DMS114 treated with DMSO at 0.1 percent for 48 hours (cell line): ENCODE measurements around the gene TIPIN.
"Not testable (repeated sequence)": the region's sequence is repeated elsewhere in the genome, so short reads cannot be mapped to it uniquely, and the experiment has no call there.

ENCODE experiments used
- DNase-seq: peaks from one replicate; lab custom pipeline; 2025; ENCODE audit not compliant: unreplicated experiment; lab: John Stamatoyannopoulos, UW

Gene TIPIN

GRCh38 chr15:66356359-66357236, at the start of gene TIPIN:
TSS of gene TIPIN (minus strand) at chr15:66356685. CDS start at chr15:66352947, 3,738 bp downstream.
- peak; percentile 95 for DNase-seq

- no peak for DNase-seq
Observed at GRCh38 chr15:66405615-66406014, 49.1 kb upstream of the TIPIN start.

- no peak for DNase-seq
Observed at GRCh38 chr15:66405007-66405406, 48.5 kb upstream of the TIPIN start.

- DNase-seq: no peak
Observed at GRCh38 chr15:66404532-66404931, 48.0 kb upstream of the TIPIN start.

GRCh38 chr15:66404122-66404521, 47.6 kb upstream of the TIPIN start:
- no peak for DNase-seq

GRCh38 chr15:66403323-66403722, 46.8 kb upstream of the TIPIN start:
- no peak for DNase-seq

- no peak for DNase-seq
Observed at GRCh38 chr15:66402761-66403284, 46.3 kb upstream of the TIPIN start.

GRCh38 chr15:66401130-66402021, 44.9 kb upstream of the TIPIN start:
- no peak for DNase-seq

- no peak for DNase-seq
Observed at GRCh38 chr15:66400351-66400774, 43.9 kb upstream of the TIPIN start.

- no peak for DNase-seq
Observed at GRCh38 chr15:66399276-66399675, 42.8 kb upstream of the TIPIN start.

GRCh38 chr15:66394915-66395314, 38.4 kb upstream of the TIPIN start:
- no peak for DNase-seq

GRCh38 chr15:66394472-66394871, 38.0 kb upstream of the TIPIN start:
- no peak for DNase-seq

GRCh38 chr15:66393037-66393436, 36.6 kb upstream of the TIPIN start:
- DNase-seq: not testable (repeated sequence)

GRCh38 chr15:66390678-66391077, 34.2 kb upstream of the TIPIN start:
- no peak for DNase-seq

GRCh38 chr15:66389859-66390381, 33.4 kb upstream of the TIPIN start:
- DNase-seq: no peak

- DNase-seq: no peak
Observed at GRCh38 chr15:66389098-66389858, 32.8 kb upstream of the TIPIN start.

- no peak for DNase-seq
Observed at GRCh38 chr15:66388576-66388975, 32.1 kb upstream of the TIPIN start.

- no peak for DNase-seq
Observed at GRCh38 chr15:66388043-66388363, 31.5 kb upstream of the TIPIN start.

- DNase-seq: no peak
Observed at GRCh38 chr15:66387163-66388042, 30.9 kb upstream of the TIPIN start.
